Testis (tissue), 2 donors: Measurements from ENCODE around the gene RERE.

Experiments
- POLR2A ChIP-seq: fragments of 450-650 bp; IDR thresholded peaks from one replicate; pipeline ENCODE4 v1.6.1; 2017; ENCODE audit warnings: antibody characterized with exemption, mild to moderate bottlenecking, moderate library complexity
- TF ChIP-seq, protein P1 (sequence below), 3 experiments: fragments of 450-650 bp in 2 of 3; fragments of 200-600 bp in 1 of 3; sonication (generic) in 1 of 3; IDR thresholded peaks; one replicate each; pipeline ENCODE4 v1.5.1; 2016 to 2019; ENCODE audit warnings: antibody characterized with exemption in 3 of 3, mild to moderate bottlenecking in 2 of 3, moderate library complexity in 1 of 3

DNA sequence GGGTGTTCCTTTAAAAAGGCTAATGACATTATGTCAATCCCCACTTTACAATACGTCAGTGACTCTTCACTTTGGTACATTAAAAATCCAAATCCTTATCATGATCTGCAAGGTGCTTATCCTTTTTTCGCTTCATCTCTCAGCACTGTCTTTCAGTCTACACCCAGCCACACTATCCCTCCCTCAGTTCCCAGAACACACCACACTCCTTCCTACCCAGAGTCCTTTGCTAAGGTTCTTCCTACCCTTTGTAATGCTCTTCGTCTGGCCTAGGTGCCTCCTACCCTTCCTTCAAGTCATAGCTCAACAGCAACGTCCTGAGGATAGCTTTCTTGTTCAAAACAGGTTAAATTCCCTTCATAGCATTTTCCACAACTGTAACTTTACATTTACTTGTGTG lies 152.6 kb downstream of the RERE start:
- TF ChIP-seq, protein P1, sequence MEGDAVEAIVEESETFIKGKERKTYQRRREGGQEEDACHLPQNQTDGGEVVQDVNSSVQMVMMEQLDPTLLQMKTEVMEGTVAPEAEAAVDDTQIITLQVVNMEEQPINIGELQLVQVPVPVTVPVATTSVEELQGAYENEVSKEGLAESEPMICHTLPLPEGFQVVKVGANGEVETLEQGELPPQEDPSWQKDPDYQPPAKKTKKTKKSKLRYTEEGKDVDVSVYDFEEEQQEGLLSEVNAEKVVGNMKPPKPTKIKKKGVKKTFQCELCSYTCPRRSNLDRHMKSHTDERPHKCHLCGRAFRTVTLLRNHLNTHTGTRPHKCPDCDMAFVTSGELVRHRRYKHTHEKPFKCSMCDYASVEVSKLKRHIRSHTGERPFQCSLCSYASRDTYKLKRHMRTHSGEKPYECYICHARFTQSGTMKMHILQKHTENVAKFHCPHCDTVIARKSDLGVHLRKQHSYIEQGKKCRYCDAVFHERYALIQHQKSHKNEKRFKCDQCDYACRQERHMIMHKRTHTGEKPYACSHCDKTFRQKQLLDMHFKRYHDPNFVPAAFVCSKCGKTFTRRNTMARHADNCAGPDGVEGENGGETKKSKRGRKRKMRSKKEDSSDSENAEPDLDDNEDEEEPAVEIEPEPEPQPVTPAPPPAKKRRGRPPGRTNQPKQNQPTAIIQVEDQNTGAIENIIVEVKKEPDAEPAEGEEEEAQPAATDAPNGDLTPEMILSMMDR (IDR thresholded peaks at IDR 0.05) = no peak
- TF ChIP-seq POLR2A = no peak
